Activated naive CD8-positive, alpha-beta T cell (primary cell): ENCODE data around the gene PPM1H.

ENCODE experiments used
- H3K27ac Mint-ChIP-seq: one replicate; pipeline ENCODE4 v1.8.0; 2021; ENCODE audit warnings: mixed read lengths
- H3K27me3 Mint-ChIP-seq: one replicate; pipeline ENCODE4 v1.8.0; 2021; ENCODE audit warnings: mixed read lengths
- H3K36me3 Mint-ChIP-seq: one replicate; pipeline ENCODE4 v1.8.0; 2021; ENCODE audit warnings: mixed read lengths
- H3K4me1 Mint-ChIP-seq: one replicate; pipeline ENCODE4 v1.8.0; 2021; ENCODE audit warnings: low read depth, mixed read lengths
- H3K4me3 Mint-ChIP-seq: one replicate; pipeline ENCODE4 v1.8.0; 2021; ENCODE audit warnings: mild to moderate bottlenecking, mixed read lengths
- H3K9me3 Mint-ChIP-seq: one replicate; pipeline ENCODE4 v1.8.0; 2021; ENCODE audit warnings: low read depth, mixed read lengths

Gene PPM1H

DNA sequence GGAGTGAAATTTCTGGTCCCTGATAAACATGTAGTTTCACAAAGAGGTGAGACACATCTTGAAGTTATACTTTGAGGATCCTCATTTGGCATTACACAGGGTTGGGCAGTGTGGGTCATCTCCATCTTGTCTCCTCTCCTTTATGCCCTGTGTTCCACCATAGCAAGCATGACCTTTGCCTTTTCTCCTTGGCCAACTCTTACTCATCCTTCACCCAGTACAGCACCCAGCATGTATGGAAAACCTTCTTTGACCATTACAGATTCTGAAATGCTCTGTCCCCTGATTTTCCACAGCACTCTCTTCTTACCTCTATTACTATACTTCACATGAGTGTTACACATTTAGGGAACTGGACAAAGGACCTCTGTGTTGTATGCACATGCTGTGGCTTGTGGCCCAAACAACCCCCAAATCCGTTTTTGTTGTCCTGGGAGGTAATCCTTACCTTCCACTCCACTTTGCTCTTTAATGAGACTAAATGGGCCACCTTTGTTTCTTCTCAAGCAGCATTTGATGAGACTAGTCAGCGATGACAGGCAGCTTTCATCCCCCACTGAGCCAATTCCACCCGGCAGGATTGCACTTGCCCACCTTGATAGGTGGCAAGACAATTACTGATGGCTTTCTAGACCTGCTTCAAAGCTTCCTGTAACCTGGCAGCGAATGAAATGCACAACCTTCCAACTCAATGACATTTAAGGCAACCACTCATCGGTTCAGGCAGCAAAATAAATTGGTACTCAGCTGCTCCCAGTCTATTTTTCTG, 304.8 kb downstream of the PPM1H start:
- peaks cover 10% of the 10 kb centered on the region for H3K4me1 Mint-ChIP-seq
- H3K27ac Mint-ChIP-seq = no peak overlapping the region
- H3K9me3 Mint-ChIP-seq = no peaks in the 10 kb centered on the region

DNA sequence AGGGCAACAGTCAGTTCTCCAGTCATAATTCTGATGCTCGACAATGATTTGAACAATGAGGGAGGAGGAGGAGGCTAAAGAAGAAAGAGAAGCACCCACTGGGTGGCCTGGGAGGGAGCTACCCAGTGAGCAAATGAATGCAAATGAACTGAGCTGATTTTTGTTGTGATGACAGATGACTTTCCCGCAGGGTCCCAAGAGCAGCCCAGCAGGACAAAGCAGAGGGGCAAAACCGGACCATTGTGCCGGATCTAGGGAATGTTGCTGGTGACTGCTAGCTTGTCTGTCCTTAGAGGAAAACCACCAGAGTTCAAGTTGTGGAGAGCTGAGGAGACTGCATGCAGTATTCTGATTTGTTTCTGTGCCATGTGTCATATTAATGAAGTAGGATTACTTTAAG, 305.5 kb downstream of the PPM1H start:
- Mint-ChIP-seq H3K36me3 (peaks cover 2% of the 10 kb centered on the region), H3K27me3 (peaks cover 26% of the 10 kb centered on the region), H3K4me3 (no peak overlapping the region), H3K27ac (no peak overlapping the region), H3K9me3 (no peaks in the 10 kb centered on the region), H3K4me1 (peaks cover 10% of the 10 kb centered on the region)

More for the DNA sequence above, 304.8 kb downstream of the PPM1H start:
- no peak overlapping the region for H3K4me3 Mint-ChIP-seq
- peaks cover 4% of the 10 kb centered on the region for H3K36me3 Mint-ChIP-seq
- peaks cover 29% of the 10 kb centered on the region for H3K27me3 Mint-ChIP-seq

DNA sequence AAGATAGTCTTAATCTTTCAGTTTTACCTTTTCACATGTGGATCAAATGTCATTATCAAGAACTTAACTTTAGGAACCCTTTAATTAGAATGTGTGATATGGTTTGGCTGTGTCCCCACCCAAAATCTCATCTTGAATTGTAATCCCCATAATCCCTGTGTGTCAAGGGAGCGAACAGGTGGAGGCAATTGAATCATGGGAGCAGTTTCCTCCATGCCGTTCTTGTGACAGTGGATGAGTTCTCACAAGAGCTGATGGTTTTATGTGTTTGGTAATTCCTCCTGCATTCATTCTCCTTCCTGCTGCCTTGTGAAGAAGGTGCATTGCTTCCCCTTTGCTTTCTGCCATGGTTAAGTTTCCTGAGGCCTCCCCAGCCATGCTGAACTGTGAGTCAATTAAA, 307.8 kb downstream of the PPM1H start:
- Mint-ChIP-seq H3K4me1 (peaks cover 2% of the 10 kb centered on the region), H3K9me3 (no peaks in the 10 kb centered on the region), H3K4me3 (no peak overlapping the region), H3K36me3 (no peaks in the 10 kb centered on the region), H3K27ac (no peak overlapping the region), H3K27me3 (peaks cover 17% of the 10 kb centered on the region)

DNA sequence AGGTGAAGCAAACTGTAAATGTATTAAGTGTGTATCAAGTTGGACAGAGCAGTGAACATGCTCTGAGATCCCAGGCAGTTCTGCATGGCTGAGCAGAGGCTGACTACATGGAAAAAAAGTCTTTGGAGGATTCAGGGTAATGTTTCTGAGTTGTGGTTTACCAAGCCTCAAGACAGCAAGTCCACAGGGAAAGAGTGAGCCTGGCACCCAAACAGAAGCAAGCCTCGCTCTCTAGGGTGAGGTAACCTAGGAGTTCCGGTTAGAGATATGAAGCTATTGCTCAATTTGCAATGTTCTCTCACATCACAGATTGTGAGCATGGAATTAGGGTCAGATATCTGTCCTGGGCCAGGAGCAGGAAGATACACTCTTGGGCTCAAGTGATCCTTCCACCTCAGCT, 309.7 kb downstream of the PPM1H start:
- Mint-ChIP-seq H3K4me1 (no peaks in the 10 kb centered on the region), H3K27me3 (peaks cover 11% of the 10 kb centered on the region), H3K36me3 (no peaks in the 10 kb centered on the region), H3K4me3 (no peak overlapping the region), H3K9me3 (no peaks in the 10 kb centered on the region), H3K27ac (no peak overlapping the region)

DNA sequence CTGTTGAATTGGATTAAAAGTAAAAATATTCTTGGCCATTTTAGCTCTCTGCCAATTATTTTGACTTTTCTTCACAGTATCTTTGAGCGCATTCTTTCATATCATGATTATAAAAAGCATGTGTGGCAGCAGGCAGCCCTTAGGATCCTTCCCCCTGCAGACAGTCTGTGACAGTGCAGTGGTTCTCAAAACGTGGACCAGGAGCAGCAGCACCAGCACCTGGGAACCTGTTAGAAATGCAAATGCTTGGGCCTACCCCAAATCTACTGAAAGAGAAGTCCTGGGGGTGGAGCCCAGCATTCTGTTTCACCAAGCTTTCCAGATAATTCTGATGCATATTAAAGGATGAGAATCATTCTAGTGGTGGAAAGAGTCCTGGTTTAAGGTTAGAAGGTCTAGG, 312.8 kb downstream of the PPM1H start:
- Mint-ChIP-seq H3K27me3 (peaks cover 1% of the 10 kb centered on the region), H3K4me3 (no peak overlapping the region), H3K36me3 (no peaks in the 10 kb centered on the region), H3K4me1 (peaks cover 3% of the 10 kb centered on the region), H3K27ac (no peak overlapping the region), H3K9me3 (no peaks in the 10 kb centered on the region)

DNA sequence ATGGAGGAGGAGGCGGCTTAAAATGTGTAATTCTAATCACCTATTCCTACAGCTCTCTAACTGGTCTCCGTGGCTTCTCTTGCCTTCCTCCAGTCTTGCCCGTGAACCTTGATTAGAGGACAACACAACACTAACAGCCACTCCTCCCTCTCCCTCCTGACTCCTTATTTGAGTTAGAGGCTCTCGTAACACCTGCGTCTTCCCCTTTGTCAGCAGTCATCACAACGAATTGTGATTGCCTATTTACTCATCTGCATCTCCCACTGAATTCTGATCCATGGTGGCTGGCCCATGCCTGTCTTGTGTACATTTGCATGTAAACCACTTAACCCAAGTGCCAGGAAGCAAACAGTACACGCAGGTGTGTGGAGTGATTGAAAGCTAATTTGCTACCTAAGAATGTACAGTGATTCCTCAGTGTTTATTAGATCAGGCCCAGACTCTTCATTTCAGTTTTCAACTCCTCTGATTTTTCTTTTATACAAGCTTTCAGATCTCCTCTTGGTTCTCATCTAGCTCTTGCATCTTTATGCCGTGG, 313.8 kb downstream of the PPM1H start:
- peaks cover 3% of the 10 kb centered on the region for H3K4me1 Mint-ChIP-seq
- no peak overlapping the region for H3K4me3 Mint-ChIP-seq
- no peak overlapping the region for H3K27ac Mint-ChIP-seq
- H3K9me3 Mint-ChIP-seq = no peaks in the 10 kb centered on the region
- H3K27me3 Mint-ChIP-seq = peaks cover 1% of the 10 kb centered on the region
- no peaks in the 10 kb centered on the region for H3K36me3 Mint-ChIP-seq

DNA sequence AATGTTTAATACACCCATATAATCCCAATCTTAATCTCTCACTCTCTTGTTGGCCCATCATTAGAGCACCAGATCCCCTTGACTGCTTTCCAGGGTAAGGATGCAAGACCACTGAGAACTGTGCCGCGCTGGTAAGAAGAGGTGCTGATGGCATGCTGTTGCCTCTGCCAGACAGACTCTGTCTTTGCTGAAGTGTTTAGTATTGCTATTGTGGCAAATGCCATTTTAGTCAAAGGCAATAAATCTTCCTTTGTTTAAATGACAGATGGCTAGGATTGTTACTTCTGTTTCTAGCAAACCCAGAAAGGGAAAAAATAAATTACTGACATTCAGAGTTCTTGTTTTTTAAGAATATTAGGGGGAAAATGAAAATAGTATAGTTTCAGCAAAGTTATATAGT, 316.0 kb downstream of the PPM1H start:
- Mint-ChIP-seq H3K4me1 (peaks cover 3% of the 10 kb centered on the region), H3K4me3 (no peak overlapping the region), H3K36me3 (no peaks in the 10 kb centered on the region), H3K27ac (no peak overlapping the region), H3K9me3 (no peaks in the 10 kb centered on the region), H3K27me3 (peaks cover 1% of the 10 kb centered on the region)

DNA sequence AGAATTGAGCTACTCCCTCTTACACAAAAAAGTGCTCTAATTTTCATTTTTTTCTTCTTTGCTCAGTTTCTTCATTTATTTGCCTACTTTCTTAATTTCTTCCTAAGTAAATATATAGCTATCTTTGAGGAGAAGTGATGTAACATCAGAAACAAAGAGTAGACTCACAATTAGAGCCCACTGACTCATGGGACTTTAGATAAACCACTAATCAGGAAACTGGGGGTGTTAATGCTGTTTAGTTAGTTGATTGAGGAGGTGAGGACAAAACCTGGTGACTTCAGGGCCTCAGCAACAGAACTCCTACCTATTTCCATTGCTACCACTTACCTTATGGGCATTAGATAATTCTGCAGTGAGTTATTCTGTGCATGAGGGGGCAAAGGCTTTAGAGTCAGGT, 316.6 kb downstream of the PPM1H start:
- Mint-ChIP-seq H3K9me3 (no peaks in the 10 kb centered on the region), H3K27ac (no peak overlapping the region), H3K36me3 (no peaks in the 10 kb centered on the region), H3K4me3 (no peak overlapping the region), H3K4me1 (peaks cover 3% of the 10 kb centered on the region), H3K27me3 (peaks cover 1% of the 10 kb centered on the region)

DNA sequence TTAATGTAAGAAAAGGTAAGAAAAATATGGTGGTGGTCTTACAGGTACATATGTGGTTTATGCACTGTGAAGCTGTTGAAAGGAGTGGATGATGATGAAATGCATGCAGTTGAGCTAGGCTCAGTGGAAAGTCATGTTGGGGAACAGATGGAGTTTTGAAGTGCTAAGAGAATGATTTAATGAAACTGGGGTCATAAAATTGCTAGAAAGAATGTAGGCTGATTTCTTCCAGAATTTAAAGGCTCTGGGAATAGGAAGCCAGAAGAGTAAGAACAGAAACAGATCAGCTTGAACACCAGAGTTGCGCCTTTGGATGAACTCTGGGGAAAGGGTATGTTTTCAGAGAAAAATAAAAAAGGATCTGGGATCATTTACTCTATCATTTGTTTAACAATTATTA, 321.9 kb downstream of the PPM1H start:
- H3K27ac Mint-ChIP-seq = no peak overlapping the region
- H3K4me1 Mint-ChIP-seq = no peaks in the 10 kb centered on the region
- H3K27me3 Mint-ChIP-seq = no peaks in the 10 kb centered on the region
- H3K36me3 Mint-ChIP-seq = no peaks in the 10 kb centered on the region
- no peaks in the 10 kb centered on the region for H3K9me3 Mint-ChIP-seq
- no peak overlapping the region for H3K4me3 Mint-ChIP-seq

DNA sequence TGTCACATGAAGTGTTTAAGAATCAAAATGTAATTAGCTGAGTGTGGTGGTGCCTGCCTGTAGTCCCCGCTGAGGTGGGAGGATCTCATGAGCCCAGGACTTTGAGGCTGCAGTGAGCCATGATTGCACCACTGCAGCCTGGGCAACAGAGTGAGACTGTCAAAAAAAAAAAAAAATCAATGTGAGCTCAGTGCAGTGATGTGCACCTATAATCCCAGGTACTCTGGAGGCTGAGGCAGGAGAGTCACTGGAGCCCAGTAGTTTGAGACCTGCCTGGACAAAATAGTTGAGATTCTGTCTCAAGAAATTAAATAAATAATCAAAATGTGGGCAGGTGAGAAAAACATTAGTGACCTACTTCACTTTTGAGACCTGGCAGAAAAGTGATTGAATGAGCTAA, 328.3 kb downstream of the PPM1H start:
- no peaks in the 10 kb centered on the region for H3K9me3 Mint-ChIP-seq
- peaks cover 2% of the 10 kb centered on the region for H3K36me3 Mint-ChIP-seq
- H3K27ac Mint-ChIP-seq = no peak overlapping the region
- H3K4me3 Mint-ChIP-seq = no peak overlapping the region
- H3K4me1 Mint-ChIP-seq = peaks cover 36% of the 10 kb centered on the region
- H3K27me3 Mint-ChIP-seq = no peaks in the 10 kb centered on the region

DNA sequence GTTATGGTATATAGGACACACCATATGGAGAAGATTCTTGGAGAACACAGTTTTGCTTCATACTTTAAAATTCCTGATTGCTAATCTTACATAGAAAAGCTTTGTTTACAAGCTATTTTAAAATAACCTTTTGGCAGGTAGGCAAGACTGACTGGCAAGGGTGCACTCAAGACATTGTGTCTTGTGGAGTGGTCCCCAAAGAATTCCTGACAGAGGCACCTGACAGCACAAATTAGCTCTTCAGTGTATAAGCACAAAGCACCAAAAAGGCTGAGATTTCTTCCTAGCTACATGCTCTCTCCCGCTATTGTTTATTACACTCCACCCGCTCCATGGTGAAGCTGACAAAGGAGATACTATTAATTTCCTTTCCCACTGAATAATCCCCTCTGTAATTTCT, 329.0 kb downstream of the PPM1H start:
- Mint-ChIP-seq H3K4me3 (peak overlapping the region; percentile 97), H3K27me3 (no peaks in the 10 kb centered on the region), H3K9me3 (no peaks in the 10 kb centered on the region), H3K27ac (peak overlapping the region; percentile 34), H3K4me1 (peaks cover 42% of the 10 kb centered on the region), H3K36me3 (peaks cover 2% of the 10 kb centered on the region)

DNA sequence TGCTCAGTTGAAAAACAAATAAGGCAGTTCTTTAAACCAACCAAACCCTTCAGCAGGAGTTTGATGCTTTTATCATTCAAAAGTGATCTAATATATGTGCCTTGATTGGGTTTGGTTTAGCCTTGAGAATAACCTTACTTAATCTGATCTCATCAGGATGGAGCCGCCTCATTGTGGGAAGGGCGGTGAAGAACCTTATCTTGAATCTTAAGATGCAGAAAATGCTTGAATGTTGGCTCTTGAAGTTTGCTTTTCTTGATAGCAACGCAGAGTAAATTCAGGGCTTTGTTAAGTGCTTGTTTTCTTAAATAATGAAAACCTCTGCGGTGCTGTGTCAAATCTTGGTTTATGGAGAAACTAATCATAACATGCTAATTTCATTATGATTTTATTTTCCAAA, 330.1 kb downstream of the PPM1H start:
- Mint-ChIP-seq H3K4me3 (peak overlapping the region; percentile 97), H3K36me3 (peaks cover 2% of the 10 kb centered on the region), H3K4me1 (peaks cover 42% of the 10 kb centered on the region), H3K9me3 (no peaks in the 10 kb centered on the region), H3K27me3 (no peaks in the 10 kb centered on the region), H3K27ac (peak overlapping the region; percentile 96)

DNA sequence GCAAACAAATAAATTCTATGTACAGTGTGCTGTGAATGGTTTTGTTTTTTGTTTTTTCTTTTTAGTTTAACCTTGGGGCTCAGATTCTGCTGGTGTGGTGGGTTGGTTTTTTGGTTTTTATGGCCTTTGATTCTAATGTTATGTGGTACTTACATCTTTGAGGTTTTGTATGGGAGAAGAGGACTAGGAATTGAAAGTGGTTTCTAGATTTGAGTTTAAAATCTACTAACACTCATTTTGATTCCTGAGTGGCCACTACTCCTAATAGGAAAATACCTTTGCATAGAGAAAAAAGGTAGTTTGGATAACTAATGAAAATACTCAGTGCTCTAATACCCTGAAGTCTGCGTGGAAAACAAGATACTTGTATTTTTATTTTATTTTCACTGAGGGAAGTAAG, 330.6 kb downstream of the PPM1H start:
- peak overlapping the region; percentile 97 for H3K4me3 Mint-ChIP-seq
- H3K9me3 Mint-ChIP-seq = no peaks in the 10 kb centered on the region
- peaks cover 42% of the 10 kb centered on the region for H3K4me1 Mint-ChIP-seq
- no peaks in the 10 kb centered on the region for H3K27me3 Mint-ChIP-seq
- H3K27ac Mint-ChIP-seq = peak overlapping the region; percentile 96
- peaks cover 2% of the 10 kb centered on the region for H3K36me3 Mint-ChIP-seq

DNA sequence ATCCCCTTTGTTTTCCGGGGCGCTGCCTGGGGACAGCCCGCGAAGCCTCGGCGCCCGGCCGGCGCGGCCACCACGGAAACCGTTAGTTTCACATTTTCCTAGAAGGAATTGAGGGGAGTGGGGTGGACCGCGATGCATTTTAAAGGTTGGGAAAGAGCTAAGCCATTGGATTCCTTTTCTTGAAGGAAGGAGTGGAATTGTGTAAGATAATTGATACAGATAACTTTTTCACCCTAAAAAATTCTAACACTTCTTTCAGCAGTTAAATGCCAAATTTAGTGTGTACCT, 331.2 kb downstream of the PPM1H start:
- Mint-ChIP-seq H3K36me3 (peaks cover 2% of the 10 kb centered on the region), H3K4me1 (peaks cover 42% of the 10 kb centered on the region), H3K27me3 (no peaks in the 10 kb centered on the region), H3K9me3 (no peaks in the 10 kb centered on the region), H3K4me3 (peak overlapping the region; percentile 97), H3K27ac (peak overlapping the region; percentile 96)

DNA sequence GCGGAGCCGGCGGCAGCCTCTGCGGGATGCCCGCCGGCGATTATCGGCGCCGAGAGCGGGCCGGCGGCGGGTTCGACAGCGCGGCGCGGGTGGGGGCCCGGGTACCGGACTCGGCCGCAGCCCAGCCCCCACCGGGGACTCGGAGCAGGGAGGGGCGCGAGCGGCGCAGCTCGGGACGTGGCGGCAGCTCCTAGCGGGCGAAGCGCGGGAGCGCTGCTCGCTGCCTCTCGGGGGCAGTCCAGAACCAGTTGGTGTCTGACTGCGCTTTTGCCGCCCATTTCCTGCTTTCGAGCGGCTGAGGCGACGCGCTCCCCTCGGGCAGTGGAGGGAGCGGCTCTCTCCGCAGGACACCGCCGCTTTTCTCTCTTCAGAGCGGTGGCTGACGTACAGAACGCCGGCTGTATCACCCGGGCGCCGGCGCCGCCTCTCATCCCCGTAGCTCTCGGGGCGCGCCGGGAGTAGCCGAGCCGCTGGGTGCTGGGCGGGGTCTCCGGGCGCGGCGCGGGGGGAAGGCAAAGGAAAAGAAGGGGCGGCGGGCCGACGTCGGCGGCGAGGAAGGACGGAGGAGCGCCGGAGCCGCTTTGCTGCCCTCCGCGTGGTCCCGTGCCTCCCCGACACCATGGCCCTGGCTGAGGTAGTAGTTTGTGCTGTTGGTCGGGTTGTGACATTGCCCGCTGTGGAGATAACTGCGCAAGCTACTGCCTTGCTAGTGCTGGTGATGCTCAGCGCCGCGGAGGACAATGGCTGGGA, 331.7 kb downstream of the PPM1H start:
- H3K4me1 Mint-ChIP-seq = peaks cover 42% of the 10 kb centered on the region

More for the DNA sequence above, 331.7 kb downstream of the PPM1H start:
- Mint-ChIP-seq H3K27me3 (no peaks in the 10 kb centered on the region), H3K36me3 (peaks cover 2% of the 10 kb centered on the region), H3K4me3 (peak overlapping the region; percentile 97), H3K27ac (peak overlapping the region; percentile 99), H3K9me3 (no peaks in the 10 kb centered on the region)
